ENCODE data around the gene FLCN. TPM values are rescaled to one million over a fixed set of nuclear protein-coding genes. Genes with fewer than 3 reads are reported as not detected.

The FLCN gene
- total RNA-seq, 1 donor = 64.3 TPM

- DNase-seq (ENCODE audit: low read depth) = no peak
- H3K4me3 ChIP-seq (ENCODE audit: low read depth, low read length) = no peak overlapping the region
- TF ChIP-seq CTCF (IDR thresholded peaks at IDR 0.05; ENCODE audit: insufficient read depth, low read depth, low read length) = no peak
These were observed 71.2 kb downstream of the FLCN start for GRCh38 chr17:17165666-17166308.

GRCh38 chr17:17164676-17165075 lies 72.3 kb downstream of the FLCN start:
- H3K4me3 ChIP-seq (ENCODE audit: low read depth, low read length) = no peak overlapping the region
- DNase-seq (ENCODE audit: low read depth) = no peak
- TF ChIP-seq CTCF (IDR thresholded peaks at IDR 0.05; ENCODE audit: insufficient read depth, low read depth, low read length) = no peak

- no peak for DNase-seq (ENCODE audit: low read depth)
- no peak for TF ChIP-seq CTCF (IDR thresholded peaks at IDR 0.05; ENCODE audit: insufficient read depth, low read depth, low read length)
- no peak overlapping the region for H3K4me3 ChIP-seq (ENCODE audit: low read depth, low read length)
These were observed 72.8 kb downstream of the FLCN start for GRCh38 chr17:17164156-17164555.

Small RNAs within 50 kb of the gene (small RNA-seq; reads per million reads assigned to genes)
- gene RNU6-767P = not detected

Other genes with a start within 250 kb of the FLCN start
- gene MPRIP, start 194.7 kb downstream of the FLCN start, total RNA-seq = 157 and 178 TPM in 2 replicates
- 4.8 and 5.6 TPM in 2 replicates for gene PLD6, start 30.8 kb downstream of the FLCN start, total RNA-seq
- gene COPS3, start 44.1 kb upstream of the FLCN start, total RNA-seq = 82.8 and 93.7 TPM in 2 replicates
- gene NT5M, start 66.2 kb upstream of the FLCN start, total RNA-seq = 1.3 TPM in 2 replicates
- gene MED9, start 239.8 kb upstream of the FLCN start, total RNA-seq = 11.2 and 12.2 TPM in 2 replicates